Measurements from ENCODE around the gene ST8SIA6. TPM values are rescaled to one million over a fixed set of nuclear protein-coding genes. Genes with fewer than 3 reads are reported as not detected.

Gene ST8SIA6
- total and polyA plus RNA-seq, 9 of the 15 experiments (the other 6 are each of a cell fraction or from before 2014, with no cell fraction given), result 0.69 to 6.7 (median 5.0) TPM

- TF ChIP-seq ZNF639 (CRISPR knock-in tag; conservative IDR thresholded peaks at IDR 0.05 in 1 of 2, IDR thresholded peaks at IDR 0.05 in 1 of 2) (0 out of 4 replicates have a peak, but pooled peaks of 1 of the 2 experiments have one; percentile 41), CHD7 (IDR thresholded peaks at IDR 0.05; ENCODE audit: low read depth, low read length) (no peak), FOXK2 (conservative IDR thresholded peaks at IDR 0.05 in 1 of 2, IDR thresholded peaks at IDR 0.05 in 1 of 2; ENCODE audit: low read depth in 2 of 2) (0 out of 4 replicates have a peak, but pooled peaks have one; percentile 11 to 13), CHD2 (IDR thresholded peaks at IDR 0.05; ENCODE audit: low read depth, low read length) (peak; percentile 90), NFATC3 (IDR thresholded peaks at IDR 0.05) (no peak), HMBOX1 (IDR thresholded peaks at IDR 0.05) (peak; percentile 56), CBFA2T3 (IDR thresholded peaks at IDR 0.05) (peak; percentile 84), KLF1 (tag; IDR thresholded peaks at IDR 0.05) (peak; percentile 78; the same call in 1 of the 2 replicates), STAT6 (CRISPR knock-in tag; IDR thresholded peaks at IDR 0.05) (no peak), SMARCE1 (IDR thresholded peaks at IDR 0.05) (peak; percentile 62; the same call in 1 of the 2 replicates)
Observed at GRCh38 chr10:17473228-17473950, 19.0 kb upstream of the ST8SIA6 start (continued).

All from K562 (cell line).